GM12878 (cell line): ENCODE data around the gene CD101.

Experiments
- CBX5 ChIP-seq: sonication (generic); IDR thresholded peaks from 2 replicates; pipeline ENCODE4 v1.6.1; 2016; ENCODE audit warnings: low read depth, moderate library complexity, mild to moderate bottlenecking, inconsistent platforms
- CEBPB ChIP-seq, 2 experiments: fragments of 150-350 bp in 1 of 2; IDR thresholded peaks; 2 replicates each; pipeline ENCODE4 v1.6.1; 2012 to 2014; ENCODE audit warnings: low read depth in 2 of 2, low read length in 2 of 2, borderline replicate concordance in 1 of 2, inconsistent platforms in 1 of 2
- CHD2 ChIP-seq: IDR thresholded peaks from 2 replicates; pipeline ENCODE4 v1.6.1; 2011; ENCODE audit warnings: low read depth, low read length, improper control_type of control experiment, borderline replicate concordance
- CREM ChIP-seq: IDR thresholded peaks from 2 replicates; pipeline ENCODE4 v1.6.1; 2014; ENCODE audit warnings: antibody characterized with exemption, low read depth
- CTCF ChIP-seq, 3 experiments: IDR thresholded peaks in 2 of 3; conservative IDR thresholded peaks in 1 of 3; 2 replicates each; pipeline ENCODE4 v1.5.1; 2011; ENCODE audit warnings: low read depth in 3 of 3, low read length in 3 of 3, mild to moderate bottlenecking in 3 of 3, control low read depth in 2 of 3, moderate library complexity in 2 of 3, inconsistent platforms in 1 of 3, mixed read lengths in 1 of 3; ENCODE audit not compliant: control insufficient read depth in 2 of 3, insufficient read depth in 1 of 3; ENCODE audit errors: extremely low read depth in 1 of 3
- EZH2 ChIP-seq: IDR thresholded peaks from 2 replicates; pipeline ENCODE4 v1.6.1; 2012; ENCODE audit warnings: low read depth, mild to moderate bottlenecking, control low read depth, inconsistent platforms, low read length, borderline replicate concordance; ENCODE audit not compliant: control insufficient read depth
- FOXM1 ChIP-seq: IDR thresholded peaks from 2 replicates; pipeline ENCODE4 v1.6.1; 2012; ENCODE audit warnings: low read depth, mild to moderate bottlenecking, inconsistent platforms, low read length, moderate library complexity
- GABPA ChIP-seq: IDR thresholded peaks from 2 replicates; pipeline ENCODE4 v1.6.1; 2014; ENCODE audit warnings: antibody characterized with exemption, low read depth, mild to moderate bottlenecking, inconsistent platforms
- IRF3 ChIP-seq: fragments of 450-650 bp; IDR thresholded peaks from 2 replicates; pipeline ENCODE4 v1.6.1; 2014; ENCODE audit warnings: mild to moderate bottlenecking
- MXI1 ChIP-seq: fragments of 150-350 bp; IDR thresholded peaks from 2 replicates; pipeline ENCODE4 v1.6.1; 2011; ENCODE audit warnings: low read depth, mild to moderate bottlenecking, inconsistent platforms, low read length, improper control_type of control experiment
- SREBF2 ChIP-seq: IDR thresholded peaks from 2 replicates; pipeline ENCODE4 v1.6.1; 2012; ENCODE audit warnings: mild to moderate bottlenecking, low read length
- ZBED1 ChIP-seq: IDR thresholded peaks from 2 replicates; pipeline ENCODE4 v1.6.1; 2016; ENCODE audit warnings: borderline replicate concordance
- ZBTB40 ChIP-seq: fragments of 450-650 bp; IDR thresholded peaks from 2 replicates; pipeline ENCODE4 v1.6.1; 2016; ENCODE audit warnings: mild to moderate bottlenecking, moderate library complexity, borderline replicate concordance

GRCh38 chr1:116968724-116969123 lies 32.8 kb upstream of the CD101 start:
- TF ChIP-seq CREM (no peak), CBX5 (no peak), EZH2 (no peak), FOXM1 (no peak), CEBPB (IDR thresholded peaks at IDR 0.05; ENCODE audit: borderline replicate concordance in 1 of 2, low read depth in 2 of 2, low read length in 2 of 2) (no peak), SREBF2 (no peak), ZBTB40 (no peak), CTCF (IDR thresholded peaks at IDR 0.05 in 2 of 3, conservative IDR thresholded peaks at IDR 0.05 in 1 of 3; ENCODE audit: control insufficient read depth in 2 of 3, extremely low read depth in 1 of 3, insufficient read depth in 1 of 3, low read depth in 3 of 3, low read length in 3 of 3) (no peak), CHD2 (no peak), IRF3 (no peak), ZBED1 (no peak), GABPA (no peak), MXI1 (no peak)
